Measurements from ENCODE around the gene PARD3. TPM values are rescaled to one million over a fixed set of nuclear protein-coding genes. Genes with fewer than 3 reads are reported as not detected.
A peak's percentile ranks its signal among the peaks of the same experiment; 100 is the strongest.

Gene PARD3
- total RNA-seq, 1 donor from 2014 or later, result 88.7 TPM

DNA sequence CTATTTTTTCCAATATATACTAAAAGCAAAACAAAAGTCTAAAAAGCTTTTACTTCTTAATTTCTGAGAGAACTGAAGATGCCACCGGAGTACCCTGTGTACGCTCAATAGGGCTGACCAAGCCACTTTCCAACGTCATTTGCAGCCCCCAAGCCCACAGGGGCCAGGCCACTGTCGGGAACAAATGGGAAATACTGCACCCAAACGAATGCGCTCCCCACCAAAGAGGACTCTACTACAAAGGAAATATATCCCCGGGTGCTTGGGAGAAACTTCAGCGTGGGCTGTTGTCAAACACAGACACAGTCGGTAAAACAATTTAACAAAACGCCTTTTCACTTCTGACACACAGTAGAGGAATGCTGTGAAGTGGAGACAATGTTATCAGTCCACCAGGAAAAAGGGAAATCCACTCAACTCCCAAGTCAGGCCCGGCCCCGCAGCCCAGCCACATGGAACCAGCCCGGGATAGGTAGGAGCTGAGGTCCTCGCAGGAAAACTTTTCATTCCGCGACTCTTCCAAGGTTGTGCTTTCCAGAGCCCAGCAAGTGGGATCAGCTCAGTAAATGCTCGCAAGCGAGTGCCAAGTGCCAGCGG is 1.4 kb downstream of the PARD3 start:
- Histone ChIP-seq H3K27ac (ENCODE audit: low read depth, low read length) (peak overlapping the region; percentile 75), H3K27me3 (ENCODE audit: control insufficient read depth in 3 of 3, insufficient read depth in 3 of 3, low read length in 3 of 3) (no peaks in the 10 kb centered on the region), H3K36me3 (ENCODE audit: control insufficient read depth in 3 of 3, insufficient read depth in 3 of 3, low read length in 3 of 3) (no peaks in the 10 kb centered on the region), H3K4me3 (ENCODE audit: low read length in 3 of 3) (peak overlapping the region; percentile 74 to 77 (median 76)), H3K9me3 (ENCODE audit: control insufficient read depth in 3 of 3, low read length in 3 of 3) (no peaks in the 10 kb centered on the region), H3K4me1 (ENCODE audit: control insufficient read depth in 3 of 3, insufficient read depth in 3 of 3, low read length in 3 of 3) (peaks cover 39 to 60% (median 44%) of the 10 kb centered on the region in 3 donors), H3K9ac (ENCODE audit: low read depth in 1 of 3, low read length in 3 of 3) (peak overlapping the region; percentile 77 to 89 (median 84))

DNA sequence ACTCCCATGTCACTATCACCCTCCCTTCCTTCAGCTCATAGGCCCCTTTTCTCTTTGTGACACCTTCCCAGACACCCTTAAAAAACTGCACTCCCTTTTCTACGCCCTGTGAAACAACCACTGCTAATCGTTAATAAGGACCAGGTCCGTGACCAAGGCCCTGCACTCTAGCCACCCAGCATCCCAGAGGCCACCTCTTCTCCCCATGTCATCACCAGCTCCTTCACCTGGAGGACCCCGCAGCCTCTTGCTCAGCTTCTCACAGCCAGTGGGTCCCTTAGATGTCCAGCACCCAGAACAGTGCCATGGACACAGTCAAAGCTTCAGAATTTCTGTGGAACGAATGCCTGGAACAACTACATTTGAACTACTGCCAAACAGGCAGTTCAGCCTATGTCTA is 2.3 kb downstream of the PARD3 start:
- Histone ChIP-seq H3K27me3 (ENCODE audit: control insufficient read depth in 3 of 3, insufficient read depth in 3 of 3, low read length in 3 of 3) (no peaks in the 10 kb centered on the region), H3K27ac (ENCODE audit: low read depth, low read length) (no peak overlapping the region), H3K9ac (ENCODE audit: low read depth in 1 of 3, low read length in 3 of 3) (no peak overlapping the region), H3K9me3 (ENCODE audit: control insufficient read depth in 3 of 3, low read length in 3 of 3) (no peaks in the 10 kb centered on the region), H3K36me3 (ENCODE audit: control insufficient read depth in 3 of 3, insufficient read depth in 3 of 3, low read length in 3 of 3) (no peaks in the 10 kb centered on the region), H3K4me1 (ENCODE audit: control insufficient read depth in 3 of 3, insufficient read depth in 3 of 3, low read length in 3 of 3) (peaks cover 40 to 65% (median 45%) of the 10 kb centered on the region in 3 donors), H3K4me3 (ENCODE audit: low read length in 3 of 3) (peak overlapping the region in 1 of 3 donors; percentile 14)

DNA sequence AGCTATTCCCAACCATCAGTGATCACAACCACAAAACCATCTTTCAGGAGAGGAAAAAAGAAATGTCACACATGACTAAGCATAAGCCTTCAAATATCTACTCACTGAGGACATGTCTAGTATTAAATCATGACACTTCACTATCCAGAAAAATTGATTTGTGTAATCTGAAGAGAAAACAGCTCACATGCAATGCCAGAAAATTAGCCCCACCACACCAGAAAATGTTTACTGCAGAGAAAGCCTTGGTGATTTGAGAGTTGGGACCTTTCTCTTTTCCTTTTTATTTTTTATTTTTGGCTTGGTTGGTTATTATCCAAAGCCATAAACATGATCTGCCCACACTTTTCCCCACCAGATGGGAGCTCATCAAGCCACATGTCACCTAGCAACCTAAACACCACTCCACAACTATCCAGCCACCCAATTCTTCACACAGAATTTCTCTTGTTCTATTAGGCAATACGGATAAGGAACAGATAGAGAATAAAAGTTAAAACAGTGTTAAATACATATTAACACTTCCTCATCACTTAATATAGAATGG is 3.1 kb downstream of the PARD3 start:
- no peaks in the 10 kb centered on the region for H3K9me3 ChIP-seq (ENCODE audit: control insufficient read depth in 3 of 3, low read length in 3 of 3)
- no peak overlapping the region for H3K27ac ChIP-seq (ENCODE audit: low read depth, low read length)
- H3K4me3 ChIP-seq (ENCODE audit: low read length in 3 of 3), result no peak overlapping the region
- H3K36me3 ChIP-seq (ENCODE audit: control insufficient read depth in 3 of 3, insufficient read depth in 3 of 3, low read length in 3 of 3), result no peaks in the 10 kb centered on the region
- H3K27me3 ChIP-seq (ENCODE audit: control insufficient read depth in 3 of 3, insufficient read depth in 3 of 3, low read length in 3 of 3), result no peaks in the 10 kb centered on the region
- H3K9ac ChIP-seq (ENCODE audit: low read depth in 1 of 3, low read length in 3 of 3), result no peak overlapping the region
- peaks cover 40 to 65% (median 45%) of the 10 kb centered on the region in 3 donors for H3K4me1 ChIP-seq (ENCODE audit: control insufficient read depth in 3 of 3, insufficient read depth in 3 of 3, low read length in 3 of 3)

DNA sequence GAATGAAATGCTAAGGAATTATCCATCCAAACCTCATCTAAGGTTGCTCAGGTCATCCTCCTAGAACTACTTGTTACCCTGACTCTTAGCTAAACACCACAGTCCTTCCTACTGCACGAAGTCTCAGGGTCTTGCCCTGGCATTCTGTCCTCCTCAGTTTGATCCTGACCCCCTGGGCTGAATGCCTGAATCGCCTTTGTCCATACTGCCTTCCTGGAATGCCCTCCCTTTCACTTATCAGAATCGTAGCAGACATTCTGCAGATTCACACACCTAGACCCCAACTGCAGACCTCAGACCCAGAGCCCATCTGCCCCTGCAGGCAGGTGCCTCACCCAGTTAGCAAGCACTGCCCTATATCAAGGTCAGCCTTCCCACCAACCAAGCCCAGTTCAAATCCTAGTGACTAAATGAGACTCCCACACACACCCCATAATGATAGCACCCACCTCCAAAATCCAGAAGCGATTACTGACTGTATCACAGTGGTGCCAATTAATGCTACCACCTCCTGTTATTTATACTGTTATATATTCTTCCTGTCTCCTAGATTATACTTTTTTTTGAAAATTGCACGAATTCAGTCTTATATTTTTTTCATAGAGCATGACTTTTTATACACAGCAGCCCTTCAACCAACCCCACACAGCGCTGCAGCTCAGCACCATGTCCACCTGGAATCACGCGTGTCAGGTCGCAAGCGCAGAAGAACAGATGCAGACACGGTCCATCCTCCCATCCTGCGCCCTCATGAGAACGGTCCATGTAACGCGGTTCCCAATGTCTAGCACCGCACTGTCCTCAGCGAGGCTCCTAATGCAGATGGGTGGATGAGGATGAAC is 3.7 kb downstream of the PARD3 start:
- no peak overlapping the region for H3K9ac ChIP-seq (ENCODE audit: low read depth in 1 of 3, low read length in 3 of 3)
- H3K36me3 ChIP-seq (ENCODE audit: control insufficient read depth in 3 of 3, insufficient read depth in 3 of 3, low read length in 3 of 3), result no peaks in the 10 kb centered on the region
- no peak overlapping the region for H3K27ac ChIP-seq (ENCODE audit: low read depth, low read length)
- no peak overlapping the region for H3K4me3 ChIP-seq (ENCODE audit: low read length in 3 of 3)
- H3K4me1 ChIP-seq (ENCODE audit: control insufficient read depth in 3 of 3, insufficient read depth in 3 of 3, low read length in 3 of 3), result peaks cover 35 to 60% (median 40%) of the 10 kb centered on the region in 3 donors
- no peaks in the 10 kb centered on the region for H3K27me3 ChIP-seq (ENCODE audit: control insufficient read depth in 3 of 3, insufficient read depth in 3 of 3, low read length in 3 of 3)
- H3K9me3 ChIP-seq (ENCODE audit: control insufficient read depth in 3 of 3, low read length in 3 of 3), result no peaks in the 10 kb centered on the region

DNA sequence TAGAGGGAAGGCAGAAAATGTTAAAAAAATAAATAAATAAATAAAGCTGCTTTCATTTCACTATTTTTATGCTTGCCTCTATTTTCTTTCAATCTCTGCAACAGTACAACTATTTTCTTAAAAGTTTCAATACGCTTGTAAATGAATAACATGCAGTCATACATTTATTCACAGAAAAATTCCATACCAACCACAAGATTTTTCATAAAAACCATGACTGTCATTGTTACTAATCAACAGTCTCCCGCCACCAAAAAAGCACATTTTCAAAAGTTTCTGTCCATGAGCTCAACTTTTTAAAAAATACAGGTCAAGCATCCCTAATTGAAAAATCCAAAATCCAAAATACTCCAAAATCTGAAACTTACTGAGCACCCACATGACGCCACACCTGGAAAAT is 5.3 kb downstream of the PARD3 start:
- peak overlapping the region in 1 of 3 donors; percentile 51 for H3K4me3 ChIP-seq (ENCODE audit: low read length in 3 of 3)
- H3K9ac ChIP-seq (ENCODE audit: low read depth in 1 of 3, low read length in 3 of 3), result peak overlapping the region in 1 of 3 donors; percentile 32
- no peaks in the 10 kb centered on the region for H3K27me3 ChIP-seq (ENCODE audit: control insufficient read depth in 3 of 3, insufficient read depth in 3 of 3, low read length in 3 of 3)
- no peaks in the 10 kb centered on the region for H3K36me3 ChIP-seq (ENCODE audit: control insufficient read depth in 3 of 3, insufficient read depth in 3 of 3, low read length in 3 of 3)
- no peaks in the 10 kb centered on the region for H3K9me3 ChIP-seq (ENCODE audit: control insufficient read depth in 3 of 3, low read length in 3 of 3)
- peaks cover 27 to 52% (median 32%) of the 10 kb centered on the region in 3 donors for H3K4me1 ChIP-seq (ENCODE audit: control insufficient read depth in 3 of 3, insufficient read depth in 3 of 3, low read length in 3 of 3)
- H3K27ac ChIP-seq (ENCODE audit: low read depth, low read length), result peak overlapping the region; percentile 54

DNA sequence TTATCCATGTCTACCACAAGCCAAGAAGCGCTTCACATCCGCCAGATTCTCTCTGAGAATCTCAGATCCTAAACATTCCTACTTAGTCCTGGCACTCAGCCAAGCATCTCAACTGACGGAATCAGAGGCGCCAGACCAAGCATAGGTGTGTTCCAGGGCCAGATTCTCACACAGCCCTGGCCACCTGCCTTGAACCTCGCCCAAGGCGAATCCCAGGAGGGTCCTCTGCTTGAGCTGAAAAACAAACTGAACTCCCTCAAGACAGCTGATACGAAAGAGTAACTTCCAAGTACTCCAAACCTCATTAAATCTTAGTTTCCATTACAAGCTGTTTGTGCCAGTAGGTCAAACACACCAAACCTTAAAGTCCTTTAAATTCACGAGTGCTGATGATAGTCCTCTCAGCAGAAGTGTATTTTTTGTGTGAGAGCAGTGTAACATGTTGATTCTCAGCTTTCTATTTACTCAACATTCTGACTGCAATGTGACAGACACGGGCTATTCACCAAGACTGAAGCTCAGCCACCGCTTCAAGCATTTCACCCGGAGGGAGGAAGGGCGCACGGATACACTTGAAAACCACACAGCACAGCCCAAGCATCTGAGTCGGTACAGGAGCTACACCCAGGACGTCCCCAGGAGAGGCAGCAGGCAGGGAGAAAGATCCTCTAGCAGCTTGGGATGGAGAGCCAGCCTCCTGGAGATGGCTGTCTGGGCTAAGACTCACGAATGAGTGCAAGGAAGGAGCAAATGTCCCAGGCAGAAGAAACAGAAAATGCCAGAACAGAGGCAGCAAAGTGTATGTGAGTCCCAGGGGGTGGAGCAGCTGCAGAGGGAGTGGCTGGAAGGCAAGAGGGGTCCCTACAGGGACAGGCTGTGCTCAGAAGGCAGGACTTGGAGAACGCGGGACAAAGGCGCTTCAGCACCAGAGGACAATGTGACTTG is 6.0 kb downstream of the PARD3 start:
- Histone ChIP-seq H3K27ac (ENCODE audit: low read depth, low read length) (peak overlapping the region; percentile 54), H3K4me3 (ENCODE audit: low read length in 3 of 3) (peak overlapping the region; percentile 51 to 59 (median 58)), H3K4me1 (ENCODE audit: control insufficient read depth in 3 of 3, insufficient read depth in 3 of 3, low read length in 3 of 3) (peaks cover 27 to 52% (median 32%) of the 10 kb centered on the region in 3 donors)

DNA sequence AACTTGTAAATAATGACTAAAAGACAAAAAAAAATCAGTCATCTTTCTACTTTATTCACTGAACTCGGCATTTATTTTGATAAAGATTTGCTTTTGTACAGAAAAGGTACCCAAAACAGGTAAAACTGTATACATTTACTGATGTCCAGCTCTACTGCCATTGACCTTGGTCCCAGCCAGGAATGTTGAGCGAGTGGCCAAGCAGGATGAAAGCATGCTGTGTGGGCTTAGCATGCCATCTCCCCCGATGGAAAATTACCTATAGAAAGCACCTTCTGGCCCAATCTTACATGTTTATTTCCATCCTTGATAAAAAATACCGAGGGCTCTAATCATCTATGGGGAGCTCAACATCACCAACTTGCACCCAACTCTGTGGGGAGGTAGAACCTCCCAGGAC is 6.8 kb downstream of the PARD3 start:
- no peak overlapping the region for H3K9ac ChIP-seq (ENCODE audit: low read depth in 1 of 3, low read length in 3 of 3)
- no peak overlapping the region for H3K27ac ChIP-seq (ENCODE audit: low read depth, low read length)
- H3K36me3 ChIP-seq (ENCODE audit: control insufficient read depth in 3 of 3, insufficient read depth in 3 of 3, low read length in 3 of 3), result no peaks in the 10 kb centered on the region
- peaks cover 22 to 45% (median 26%) of the 10 kb centered on the region in 3 donors for H3K4me1 ChIP-seq (ENCODE audit: control insufficient read depth in 3 of 3, insufficient read depth in 3 of 3, low read length in 3 of 3)
- H3K4me3 ChIP-seq (ENCODE audit: low read length in 3 of 3), result no peak overlapping the region
- no peaks in the 10 kb centered on the region for H3K9me3 ChIP-seq (ENCODE audit: control insufficient read depth in 3 of 3, low read length in 3 of 3)
- no peaks in the 10 kb centered on the region for H3K27me3 ChIP-seq (ENCODE audit: control insufficient read depth in 3 of 3, insufficient read depth in 3 of 3, low read length in 3 of 3)

More for the DNA sequence above, 6.0 kb downstream of the PARD3 start:
- H3K27me3 ChIP-seq (ENCODE audit: control insufficient read depth in 3 of 3, insufficient read depth in 3 of 3, low read length in 3 of 3), result no peaks in the 10 kb centered on the region
- H3K9ac ChIP-seq (ENCODE audit: low read depth in 1 of 3, low read length in 3 of 3), result peak overlapping the region in 2 of 3 donors; percentile 32 to 68
- no peaks in the 10 kb centered on the region for H3K36me3 ChIP-seq (ENCODE audit: control insufficient read depth in 3 of 3, insufficient read depth in 3 of 3, low read length in 3 of 3)
- H3K9me3 ChIP-seq (ENCODE audit: control insufficient read depth in 3 of 3, low read length in 3 of 3), result no peaks in the 10 kb centered on the region

DNA sequence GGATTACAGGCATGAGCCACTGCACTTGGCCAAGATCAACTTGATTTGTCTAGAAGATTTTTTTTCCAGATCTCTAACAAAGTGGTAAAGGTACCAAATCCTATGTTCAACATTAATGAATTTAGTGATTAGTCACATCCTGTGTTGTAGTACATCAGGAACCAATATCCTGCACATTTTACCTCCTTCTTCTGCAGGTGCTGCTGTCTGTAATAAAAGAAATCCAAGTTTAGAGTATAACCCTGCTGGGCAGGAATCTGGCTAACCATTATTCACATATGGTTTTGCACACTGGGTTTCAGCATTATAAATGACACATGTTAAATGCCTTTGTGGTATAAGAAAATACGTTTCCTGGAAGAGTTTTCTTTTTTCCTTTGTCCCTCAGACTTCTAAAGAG is 10.8 kb downstream of the PARD3 start:
- no peak overlapping the region for H3K4me3 ChIP-seq (ENCODE audit: low read length in 3 of 3)
- peaks cover 11 to 25% (median 15%) of the 10 kb centered on the region in 3 donors for H3K4me1 ChIP-seq (ENCODE audit: control insufficient read depth in 3 of 3, insufficient read depth in 3 of 3, low read length in 3 of 3)
- H3K9ac ChIP-seq (ENCODE audit: low read depth in 1 of 3, low read length in 3 of 3), result no peak overlapping the region
- no peaks in the 10 kb centered on the region for H3K9me3 ChIP-seq (ENCODE audit: control insufficient read depth in 3 of 3, low read length in 3 of 3)
- no peaks in the 10 kb centered on the region for H3K36me3 ChIP-seq (ENCODE audit: control insufficient read depth in 3 of 3, insufficient read depth in 3 of 3, low read length in 3 of 3)
- no peaks in the 10 kb centered on the region for H3K27me3 ChIP-seq (ENCODE audit: control insufficient read depth in 3 of 3, insufficient read depth in 3 of 3, low read length in 3 of 3)
- no peak overlapping the region for H3K27ac ChIP-seq (ENCODE audit: low read depth, low read length)

DNA sequence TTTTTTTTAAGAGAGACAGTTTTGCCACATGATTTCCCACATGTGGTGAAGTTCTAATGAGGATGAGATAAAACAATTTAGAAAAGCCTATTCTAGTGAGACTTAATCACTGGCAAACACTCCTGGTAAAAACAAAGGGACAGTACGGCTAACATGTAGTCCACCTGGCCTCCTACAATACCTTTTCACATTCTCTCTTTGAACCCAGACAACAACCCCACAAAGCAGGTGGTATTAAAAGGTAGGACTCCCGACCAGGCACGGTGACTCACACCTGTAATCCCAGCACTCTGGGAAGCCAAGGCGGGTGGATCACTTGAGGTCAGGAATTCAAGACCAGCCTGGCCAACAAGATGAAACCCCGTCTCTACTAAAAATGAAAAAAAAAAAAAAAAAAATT is 12.4 kb downstream of the PARD3 start:
- H3K9me3 ChIP-seq (ENCODE audit: control insufficient read depth in 3 of 3, low read length in 3 of 3), result no peaks in the 10 kb centered on the region
- peaks cover 8 to 21% (median 9%) of the 10 kb centered on the region in 3 donors for H3K4me1 ChIP-seq (ENCODE audit: control insufficient read depth in 3 of 3, insufficient read depth in 3 of 3, low read length in 3 of 3)
- no peaks in the 10 kb centered on the region for H3K27me3 ChIP-seq (ENCODE audit: control insufficient read depth in 3 of 3, insufficient read depth in 3 of 3, low read length in 3 of 3)
- H3K9ac ChIP-seq (ENCODE audit: low read depth in 1 of 3, low read length in 3 of 3), result no peak overlapping the region
- no peaks in the 10 kb centered on the region for H3K36me3 ChIP-seq (ENCODE audit: control insufficient read depth in 3 of 3, insufficient read depth in 3 of 3, low read length in 3 of 3)
- no peak overlapping the region for H3K27ac ChIP-seq (ENCODE audit: low read depth, low read length)
- no peak overlapping the region for H3K4me3 ChIP-seq (ENCODE audit: low read length in 3 of 3)

All from skeletal muscle tissue (tissue), 4 donors.